Endodermal cell (in vitro differentiated cells): Measurements from ENCODE around the gene LRRIQ1. TPM values are rescaled to one million over a fixed set of nuclear protein-coding genes. Genes with fewer than 3 reads are reported as not detected.

ENCODE experiments used
- DNase-seq: peaks from one replicate; pipeline ENCODE4 v3.0.0-alpha.2; 2017
- H3K27ac ChIP-seq: 2 replicates; pipeline ENCODE4 v1.5.1; 2013; ENCODE audit warnings: mild to moderate bottlenecking, low read depth, low read length, moderate library complexity
- H3K27me3 ChIP-seq: 2 replicates; pipeline ENCODE4 v1.6.1; 2013; ENCODE audit warnings: mild to moderate bottlenecking, low read length, moderate library complexity; ENCODE audit not compliant: insufficient read depth, control insufficient read depth, poor library complexity, severe bottlenecking
- H3K36me3 ChIP-seq: 2 replicates; pipeline ENCODE4 v1.7.0; 2013; ENCODE audit warnings: mild to moderate bottlenecking, low read length, moderate library complexity; ENCODE audit not compliant: control insufficient read depth, insufficient read depth
- H3K4me1 ChIP-seq: one replicate; pipeline ENCODE4 v1.7.0; 2013; ENCODE audit warnings: low read length; ENCODE audit not compliant: control insufficient read depth, insufficient read depth
- H3K4me3 ChIP-seq: 2 replicates; pipeline ENCODE4 v1.5.1; 2013; ENCODE audit warnings: mild to moderate bottlenecking, low read length, moderate library complexity
- H3K9ac ChIP-seq: 2 replicates; pipeline ENCODE4 v1.6.1; 2013; ENCODE audit warnings: mild to moderate bottlenecking, low read length, moderate library complexity; ENCODE audit not compliant: poor library complexity, severe bottlenecking; ENCODE audit errors: extremely low read depth
- H3K9me3 ChIP-seq: 2 replicates; pipeline ENCODE4 v1.6.1; 2013; ENCODE audit warnings: mild to moderate bottlenecking, low read length, moderate library complexity; ENCODE audit not compliant: control insufficient read depth
- H3K27ac Mint-ChIP-seq: 2 replicates; pipeline ENCODE4 v1.8.0; 2020; ENCODE audit warnings: mixed read lengths
- H3K27me3 Mint-ChIP-seq: 2 replicates; pipeline ENCODE4 v1.8.0; 2021; ENCODE audit warnings: mild to moderate bottlenecking, mixed read lengths; ENCODE audit not compliant: insufficient read depth
- H3K36me3 Mint-ChIP-seq: 2 replicates; pipeline ENCODE4 v1.8.0; 2020; ENCODE audit warnings: low read depth, mixed read lengths
- H3K4me1 Mint-ChIP-seq: 2 replicates; pipeline ENCODE4 v1.8.0; 2020; ENCODE audit warnings: mixed read lengths
- H3K4me3 Mint-ChIP-seq: 2 replicates; pipeline ENCODE4 v1.8.0; 2020; ENCODE audit warnings: mild to moderate bottlenecking, moderate library complexity, mixed read lengths
- H3K9me3 Mint-ChIP-seq: 2 replicates; pipeline ENCODE4 v1.8.0; 2020; ENCODE audit warnings: mild to moderate bottlenecking, mixed read lengths
- CTCF ChIP-seq: fragments of 200-600 bp; sonication (generic); conservative IDR thresholded peaks from 2 replicates; pipeline ENCODE4 v1.5.0; 2021; ENCODE audit warnings: antibody characterized with exemption, mild to moderate bottlenecking
- WGBS, 2 experiments: methylation state at CpG; one replicate each; pipeline versions ENCODE4 v1.1.5 to v1.1.7; 2013; ENCODE audit warnings: missing lambda C conversion rate in 2 of 2, mixed read lengths in 1 of 2; ENCODE audit not compliant: insufficient coverage in 1 of 2, insufficient read length in 1 of 2; 5-methylcytosine and 5-hydroxymethylcytosine counted together
- total RNA-seq, 2 donors: library from RNA; stranded (reverse); fragmentation: NEBNext Ultra II Directional in 1 of 2; extraction: Animal tissue kit (Norgen Biotek cat#: 25700) in 1 of 2; gene quantifications; 2 replicates in 1 of 2; 3 replicates in 1 of 2; pipeline ENCODE4 v1.2.1, GENCODE V29; 2021

LRRIQ1 gene
- total RNA-seq, 2 donors from 2014 or later, result 2.9 to 6.2 TPM

GRCh38 chr12:85007836-85008235 lies 28.3 kb upstream of the LRRIQ1 start:
- Histone ChIP-seq H3K9me3 (no peaks in the 10 kb centered on the region), H3K4me3 (no peak overlapping the region), H3K4me1 (no peaks in the 10 kb centered on the region), H3K27ac (no peak overlapping the region), H3K27me3 (no peaks in the 10 kb centered on the region), H3K36me3 (no peaks in the 10 kb centered on the region), H3K9ac (no peak overlapping the region)
- no peak overlapping the region for H3K27ac Mint-ChIP-seq
- DNase-seq, result no peak
- no peaks in the 10 kb centered on the region for H3K27me3 Mint-ChIP-seq
- 69 to 85% methylated on average over 2 to 4 of the region's 4 CpGs for WGBS, 2 experiments
- H3K9me3 Mint-ChIP-seq, result peaks cover 4% of the 10 kb centered on the region
- H3K4me3 Mint-ChIP-seq, result no peak overlapping the region
- TF ChIP-seq CTCF, result no peak
- no peaks in the 10 kb centered on the region for H3K36me3 Mint-ChIP-seq
- H3K4me1 Mint-ChIP-seq, result peaks cover 10% of the 10 kb centered on the region

GRCh38 chr12:85016413-85016812 lies 19.7 kb upstream of the LRRIQ1 start:
- no peaks in the 10 kb centered on the region for H3K27me3 Mint-ChIP-seq
- no peak for DNase-seq
- H3K9me3 ChIP-seq, result no peaks in the 10 kb centered on the region
- H3K27ac Mint-ChIP-seq, result no peak overlapping the region
- no peaks in the 10 kb centered on the region for H3K36me3 Mint-ChIP-seq
- no peak overlapping the region for H3K27ac ChIP-seq
- no peak overlapping the region for H3K9ac ChIP-seq
- H3K36me3 ChIP-seq, result no peaks in the 10 kb centered on the region
- no peak for TF ChIP-seq CTCF
- H3K4me1 Mint-ChIP-seq, result no peaks in the 10 kb centered on the region
- 80 to 88% methylated on average over 1 of the region's 1 CpG for WGBS, 2 experiments
- no peaks in the 10 kb centered on the region for H3K9me3 Mint-ChIP-seq
- H3K27me3 ChIP-seq, result no peaks in the 10 kb centered on the region
- H3K4me3 Mint-ChIP-seq, result no peak overlapping the region
- no peak overlapping the region for H3K4me3 ChIP-seq
- no peaks in the 10 kb centered on the region for H3K4me1 ChIP-seq

DNA sequence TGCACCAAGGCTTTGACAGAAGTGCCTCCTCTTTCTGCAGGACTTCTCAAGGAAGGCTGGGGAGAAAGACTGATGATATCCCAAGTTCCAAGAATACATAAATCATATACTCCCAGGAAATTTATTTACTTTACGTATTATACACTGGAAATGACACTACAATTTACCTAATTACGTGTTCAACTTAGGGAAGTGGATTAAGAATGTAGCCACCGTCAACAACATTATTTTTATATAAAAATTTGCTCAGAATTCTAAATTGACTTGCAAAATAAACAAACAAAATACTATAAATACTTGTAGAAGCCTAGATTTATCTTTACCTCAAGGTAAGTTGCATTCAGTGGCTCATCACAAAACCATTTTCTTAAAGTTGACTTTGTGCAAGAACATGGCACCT lies 19.0 kb upstream of the LRRIQ1 start:
- Histone ChIP-seq H3K27ac (no peak overlapping the region), H3K4me3 (no peak overlapping the region), H3K4me1 (no peaks in the 10 kb centered on the region), H3K9me3 (no peaks in the 10 kb centered on the region), H3K36me3 (no peaks in the 10 kb centered on the region), H3K9ac (no peak overlapping the region), H3K27me3 (no peaks in the 10 kb centered on the region)
- no peaks in the 10 kb centered on the region for H3K27me3 Mint-ChIP-seq
- H3K4me3 Mint-ChIP-seq, result no peak overlapping the region
- no peak for DNase-seq
- H3K27ac Mint-ChIP-seq, result no peak overlapping the region
- peaks cover 4% of the 10 kb centered on the region for H3K4me1 Mint-ChIP-seq
- no peaks in the 10 kb centered on the region for H3K9me3 Mint-ChIP-seq
- H3K36me3 Mint-ChIP-seq, result no peaks in the 10 kb centered on the region
- TF ChIP-seq CTCF, result no peak
- WGBS, 2 experiments, result 90% methylated on average over 3 of the region's 3 CpGs; no CpG with 5 or more reads in 1 of the 2 experiments
